SU-DHL-6 (cell line): ENCODE measurements around the gene SNTB2.

Experiments used
- H2AFZ ChIP-seq: fragments of 200-600 bp; sonication (generic); 2 replicates; pipeline ENCODE4 v1.6.1; 2014; ENCODE audit warnings: low read depth, mild to moderate bottlenecking, moderate library complexity, mixed read lengths, antibody characterized with exemption, low read length; ENCODE audit not compliant: severe bottlenecking
- H3F3A ChIP-seq: fragments of 200-600 bp; shearing (Covaris generic); 2 replicates; pipeline ENCODE4 v1.6.0; 2016; ENCODE audit warnings: antibody characterized with exemption, mild to moderate bottlenecking; ENCODE audit not compliant: insufficient read depth
- H3K27ac ChIP-seq: fragments of 200-600 bp; sonication (generic); 2 replicates; pipeline ENCODE4 v1.5.1; 2016; ENCODE audit warnings: low read depth, mild to moderate bottlenecking, low read length, moderate library complexity, mixed read lengths
- H3K27me3 ChIP-seq: fragments of 200-600 bp; sonication (generic), shearing (Covaris generic); 2 replicates; pipeline ENCODE4 v1.6.0; 2014; ENCODE audit warnings: mild to moderate bottlenecking, low read length
- H3K36me3 ChIP-seq: fragments of 200-600 bp; sonication (generic); 2 replicates; pipeline ENCODE4 v1.6.1; 2014; ENCODE audit warnings: mild to moderate bottlenecking, low read length, mixed read lengths
- H3K4me2 ChIP-seq: fragments of 300-600, 200-600 bp; shearing (Covaris generic), sonication (generic); 2 replicates; pipeline ENCODE4 v1.6.0; 2014; ENCODE audit warnings: low read length, low read depth, mild to moderate bottlenecking; ENCODE audit not compliant: poor library complexity, severe bottlenecking
- H3K4me3 ChIP-seq: fragments of 200-600 bp; sonication (generic); 2 replicates; pipeline ENCODE4 v1.5.1; 2014; ENCODE audit warnings: antibody characterized with exemption, low read length, mild to moderate bottlenecking, mixed read lengths; ENCODE audit not compliant: insufficient read depth, poor library complexity, severe bottlenecking
- H3K79me2 ChIP-seq: fragments of 200-600 bp; sonication (generic); 2 replicates; pipeline ENCODE4 v1.6.1; 2014; ENCODE audit warnings: mild to moderate bottlenecking, low read length, moderate library complexity; ENCODE audit not compliant: insufficient read depth
- H3K9ac ChIP-seq: fragments of 200-600 bp; sonication (generic); 2 replicates; pipeline ENCODE4 v1.7.0; 2014; ENCODE audit warnings: mild to moderate bottlenecking, low read length
- H3K9me2 ChIP-seq: fragments of 200-600 bp; sonication (generic); replicated peaks from 2 replicates; pipeline ENCODE4 v1.6.1; 2014; ENCODE audit warnings: low read length; ENCODE audit not compliant: insufficient read depth
- H3K9me3 ChIP-seq: fragments of 200-600 bp; sonication (generic); 2 replicates; pipeline ENCODE4 v1.6.1; 2014; ENCODE audit warnings: low read length, mixed read lengths; ENCODE audit not compliant: insufficient read depth
- H4K20me1 ChIP-seq: fragments of 200-600 bp; sonication (generic); 2 replicates; pipeline ENCODE4 v1.6.1; 2014; ENCODE audit warnings: low read depth, mild to moderate bottlenecking, antibody characterized with exemption, low read length, moderate library complexity, mixed read lengths
- CTCF ChIP-seq: fragments of 200-600 bp; sonication (generic); IDR thresholded peaks from one replicate; pipeline ENCODE4 v1.5.1; 2017; ENCODE audit warnings: antibody characterized with exemption, mild to moderate bottlenecking, low read length, moderate library complexity; ENCODE audit not compliant: insufficient read depth, poor library complexity, severe bottlenecking
- EZH2phosphoT487 ChIP-seq: fragments of 200-600 bp; sonication (generic), shearing (Covaris generic); conservative IDR thresholded peaks from 2 replicates; pipeline ENCODE4 v1.6.1; 2018; ENCODE audit warnings: mild to moderate bottlenecking, antibody characterized with exemption, low read length, moderate library complexity, mixed read lengths

The SNTB2 gene

DNA sequence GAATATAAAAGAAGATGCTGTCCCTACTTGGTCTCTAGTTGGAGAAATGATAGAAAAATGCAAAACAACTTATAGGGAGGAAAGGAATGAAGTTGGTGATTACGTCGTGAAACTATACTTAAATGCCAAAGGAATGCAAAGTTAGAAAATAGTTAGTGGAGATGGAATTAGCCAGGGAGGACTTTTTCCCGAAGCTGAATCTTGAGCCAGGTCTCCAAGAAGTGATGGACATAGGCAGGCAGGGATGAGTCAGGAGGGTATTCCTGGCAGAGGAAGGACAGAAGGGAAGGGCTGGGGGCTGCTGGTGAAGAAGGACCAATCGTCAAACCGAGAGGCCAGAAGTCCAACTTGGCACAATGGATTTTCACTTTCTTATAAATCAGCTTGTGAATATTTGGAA lies 1.8 kb downstream of the SNTB2 start:
- Histone ChIP-seq H3K79me2 (peaks cover 56% of the 10 kb centered on the region), H4K20me1 (0 out of 2 replicates have a peak, but pooled peaks cover 8% of the 10 kb centered on the region), H3K36me3 (no peaks in the 10 kb centered on the region), H3K9me3 (no peaks in the 10 kb centered on the region), H2AFZ (no peak overlapping the region), H3K4me3 (peak overlapping the region; percentile 94), H3K27ac (peak overlapping the region; percentile 90), H3K27me3 (no peaks in the 10 kb centered on the region), H3K4me2 (peak overlapping the region; percentile 98), H3K9ac (peak overlapping the region; percentile 80), H3F3A (peaks cover 36% of the 10 kb centered on the region), H3K9me2 (no peaks in the 10 kb centered on the region)
- TF ChIP-seq CTCF, result no peak
- no peak for TF ChIP-seq EZH2phosphoT487

GRCh38 chr16:69190046-69190588 lies 3.2 kb downstream of the SNTB2 start:
- H3K9me3 ChIP-seq, result no peaks in the 10 kb centered on the region
- H3K36me3 ChIP-seq, result no peaks in the 10 kb centered on the region
- H3K9me2 ChIP-seq, result no peaks in the 10 kb centered on the region
- no peaks in the 10 kb centered on the region for H3K27me3 ChIP-seq
- H3F3A ChIP-seq, result peaks cover 36% of the 10 kb centered on the region
- H3K27ac ChIP-seq, result peak overlapping the region; percentile 90
- H3K79me2 ChIP-seq, result peaks cover 70% of the 10 kb centered on the region
- H4K20me1 ChIP-seq, result 0 out of 2 replicates have a peak, but pooled peaks cover 8% of the 10 kb centered on the region
- no peak for TF ChIP-seq EZH2phosphoT487
- no peak for TF ChIP-seq CTCF
- peak overlapping the region; percentile 98 for H3K4me2 ChIP-seq
- peak overlapping the region; percentile 80 for H3K9ac ChIP-seq
- no peak overlapping the region for H2AFZ ChIP-seq
- peak overlapping the region; percentile 94 for H3K4me3 ChIP-seq

- Histone ChIP-seq H3K79me2 (peaks cover 74% of the 10 kb centered on the region), H3K4me2 (peak overlapping the region; percentile 98), H3K9ac (peak overlapping the region; percentile 80), H3K27ac (peak overlapping the region; percentile 90), H2AFZ (no peak overlapping the region), H3K27me3 (no peaks in the 10 kb centered on the region), H3K36me3 (no peaks in the 10 kb centered on the region), H3K9me2 (no peaks in the 10 kb centered on the region), H3K4me3 (no peak overlapping the region), H3K9me3 (no peaks in the 10 kb centered on the region), H3F3A (peaks cover 36% of the 10 kb centered on the region), H4K20me1 (0 out of 2 replicates have a peak, but pooled peaks cover 8% of the 10 kb centered on the region)
- TF ChIP-seq CTCF (no peak), EZH2phosphoT487 (no peak)
These were observed 3.6 kb downstream of the SNTB2 start for GRCh38 chr16:69190598-69190997.
